CD4-positive, alpha-beta T cell (primary cell): ENCODE results near the gene UNC13C. TPM values are rescaled to one million over a fixed set of nuclear protein-coding genes. Genes with fewer than 3 reads are reported as not detected.

Source experiments
- ATAC-seq: fragments of 200-7000 bp; cut with Tn5 transposase; one replicate; pipeline ENCODE4 v1.10.0; 2022; ENCODE audit warnings: mild to moderate bottlenecking; ENCODE audit not compliant: poor library complexity
- CTCF ChIA-PET: fragments of 350-600 bp; sonication (Branson Sonifier 250); formaldehyde crosslinking; loops from one replicate; lab custom pipeline; 2021; ENCODE audit warnings: antibody characterized with exemption, inconsistent platforms; lab: Charles Lee
- POLR2A ChIA-PET: fragments of 350-600 bp; sonication (Branson Sonifier 250); formaldehyde crosslinking; loops from one replicate; lab custom pipeline; 2021; ENCODE audit warnings: antibody characterized with exemption, inconsistent platforms; lab: Charles Lee
- DNase-seq, 14 experiments: peaks; one replicate each; pipeline ENCODE4 v3.0.0-alpha.2; 2013 to 2020; ENCODE audit warnings: mixed read lengths in 2 of 14
- H3K27ac ChIP-seq, 2 donors: one replicate each; pipeline versions ENCODE4 v1.5.1 to v1.7.0; 2013; ENCODE audit warnings: low read length in 2 of 2, low read depth in 1 of 2, mild to moderate bottlenecking in 1 of 2
- H3K27me3 ChIP-seq, 2 experiments: 1 replicate in 1 of 2; 2 replicates in 1 of 2; pipeline versions ENCODE4 v1.6.1 to v1.7.0; 2013; ENCODE audit warnings: low read length in 2 of 2, control low read depth in 1 of 2, mild to moderate bottlenecking in 1 of 2, moderate library complexity in 1 of 2; ENCODE audit not compliant: insufficient read depth in 2 of 2, control insufficient read depth in 1 of 2
- H3K36me3 ChIP-seq: one replicate; pipeline ENCODE4 v1.6.1; 2013; ENCODE audit warnings: low read length, control low read depth; ENCODE audit not compliant: insufficient read depth
- H3K4me1 ChIP-seq: one replicate; pipeline ENCODE4 v1.6.1; 2013; ENCODE audit warnings: low read length, control low read depth; ENCODE audit not compliant: insufficient read depth
- H3K4me3 ChIP-seq: one replicate; pipeline ENCODE4 v1.5.1; 2013; ENCODE audit warnings: mild to moderate bottlenecking, low read length, moderate library complexity
- H3K9me3 ChIP-seq, 2 experiments: 1 replicate in 1 of 2; 2 replicates in 1 of 2; pipeline versions ENCODE4 v1.6.1 to v1.7.0; 2013; ENCODE audit warnings: low read length in 2 of 2, mild to moderate bottlenecking in 2 of 2, control low read depth in 1 of 2, moderate library complexity in 1 of 2; ENCODE audit not compliant: control insufficient read depth in 1 of 2, insufficient read depth in 1 of 2
- H3K27ac Mint-ChIP-seq: one replicate; pipeline ENCODE4 v1.8.0; 2020; ENCODE audit warnings: mixed read lengths
- H3K27me3 Mint-ChIP-seq: one replicate; pipeline ENCODE4 v1.8.0; 2021; ENCODE audit warnings: mixed read lengths
- H3K36me3 Mint-ChIP-seq: one replicate; pipeline ENCODE4 v1.8.0; 2021; ENCODE audit warnings: low read depth, mixed read lengths
- H3K4me1 Mint-ChIP-seq: one replicate; pipeline ENCODE4 v1.8.0; 2021; ENCODE audit warnings: low read depth, mixed read lengths
- H3K4me3 Mint-ChIP-seq: one replicate; pipeline ENCODE4 v1.8.0; 2020; ENCODE audit warnings: mild to moderate bottlenecking, mixed read lengths
- H3K9me3 Mint-ChIP-seq: one replicate; pipeline ENCODE4 v1.8.0; 2020; ENCODE audit warnings: mixed read lengths
- CTCF ChIP-seq: fragments of 200-600 bp; IDR thresholded peaks from one replicate; pipeline ENCODE4 v1.8.0; 2022; ENCODE audit warnings: antibody characterized with exemption, mild to moderate bottlenecking
- intact Hi-C, 2 experiments: fragments of 100-400 bp; cut with DNase I in 1 of 2; cut with micrococcal nuclease in 1 of 2; formaldehyde crosslinking; loops; one replicate each; pipeline versions ENCODE4 v1.15.1 to v1.9.0; 2023 to 2025; cut with DNase I, micrococcal nuclease
- total RNA-seq, 174 experiments: library from RNA in 2 of 174; stranded (reverse) in 2 of 174; gene quantifications; one replicate each; pipeline ENCODE4 v1.2.3 and lab custom pipeline; 2021 to 2026

The UNC13C gene
- total RNA-seq, 2 experiments from 2014 or later, result not detected

- Mint-ChIP-seq H3K27me3 (no peaks in the 10 kb centered on the region), H3K9me3 (no peaks in the 10 kb centered on the region), H3K4me3 (no peak overlapping the region), H3K27ac (no peak overlapping the region), H3K4me1 (no peaks in the 10 kb centered on the region), H3K36me3 (no peaks in the 10 kb centered on the region)
- H3K4me3 ChIP-seq, result no peak overlapping the region
- peaks cover 0 to 5% of the 10 kb centered on the region in 2 experiments for H3K9me3 ChIP-seq
- H3K36me3 ChIP-seq, result no peaks in the 10 kb centered on the region
- H3K27ac ChIP-seq, result no peak overlapping the region
- intact Hi-C loops, result no loop called here
- no peak for TF ChIP-seq CTCF
- POLR2A ChIA-PET, result no interaction called here
- no peaks in the 10 kb centered on the region for H3K27me3 ChIP-seq
- DNase-seq (no peak), ATAC-seq (no peak)
- no peaks in the 10 kb centered on the region for H3K4me1 ChIP-seq
- CTCF ChIA-PET, result no interaction called here
These were observed 630.9 kb downstream of the UNC13C start for GRCh38 chr15:54608876-54609835.

DNA sequence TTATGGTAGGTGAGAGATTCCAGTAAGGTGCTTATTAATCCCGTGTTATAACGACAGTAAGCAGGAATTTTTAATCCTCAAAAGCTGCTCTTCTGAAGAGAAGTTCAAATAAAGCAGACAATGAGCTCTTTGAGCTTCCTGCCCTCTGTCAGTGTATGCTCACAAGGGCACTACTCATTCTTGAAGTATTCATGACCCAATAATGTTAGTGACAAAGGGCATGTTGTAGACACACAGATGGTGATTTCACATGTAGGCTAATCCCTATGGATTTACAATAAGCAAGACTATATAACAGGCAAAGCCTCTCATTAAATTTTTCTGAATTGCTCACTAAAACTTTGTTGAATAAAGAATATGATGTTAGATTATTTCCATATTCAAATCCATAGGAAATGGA is 639.9 kb downstream of the UNC13C start:
- no peaks in the 10 kb centered on the region for H3K27me3 ChIP-seq
- CTCF ChIA-PET, result no interaction called here
- Mint-ChIP-seq H3K27me3 (no peaks in the 10 kb centered on the region), H3K27ac (no peak overlapping the region), H3K4me3 (no peak overlapping the region), H3K36me3 (no peaks in the 10 kb centered on the region), H3K4me1 (no peaks in the 10 kb centered on the region), H3K9me3 (no peaks in the 10 kb centered on the region)
- DNase-seq (no peak), ATAC-seq (no peak)
- H3K36me3 ChIP-seq, result no peaks in the 10 kb centered on the region
- no peak overlapping the region for H3K27ac ChIP-seq
- H3K4me3 ChIP-seq, result no peak overlapping the region
- no peaks in the 10 kb centered on the region for H3K4me1 ChIP-seq
- no peaks in the 10 kb centered on the region for H3K9me3 ChIP-seq
- POLR2A ChIA-PET, result no interaction called here
- intact Hi-C loops, result no loop called here
- TF ChIP-seq CTCF, result no peak

DNA sequence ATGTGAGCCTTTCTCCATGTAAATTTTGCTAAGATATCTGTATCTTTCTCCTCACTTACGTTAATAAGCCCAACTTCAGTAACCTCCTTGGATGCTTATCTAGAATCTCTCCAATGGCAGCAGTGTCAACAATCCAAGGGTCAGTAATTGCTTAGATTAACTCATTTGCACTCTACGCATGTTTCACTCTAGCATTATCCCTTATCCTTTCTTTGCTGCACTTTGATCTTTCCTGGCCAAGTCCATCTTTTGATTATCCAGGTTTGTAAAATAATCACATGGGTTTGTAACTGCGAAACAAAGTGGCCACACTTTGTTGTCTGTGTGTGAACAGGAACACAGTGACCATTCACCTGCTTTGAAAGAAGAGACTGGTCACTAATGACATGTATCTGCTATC is 640.9 kb downstream of the UNC13C start:
- Mint-ChIP-seq H3K27me3 (no peaks in the 10 kb centered on the region), H3K4me1 (no peaks in the 10 kb centered on the region), H3K4me3 (no peak overlapping the region), H3K36me3 (no peaks in the 10 kb centered on the region), H3K27ac (no peak overlapping the region), H3K9me3 (no peaks in the 10 kb centered on the region)
- Histone ChIP-seq H3K4me3 (no peak overlapping the region), H3K27ac (no peak overlapping the region), H3K27me3 (no peaks in the 10 kb centered on the region), H3K4me1 (no peaks in the 10 kb centered on the region), H3K36me3 (no peaks in the 10 kb centered on the region), H3K9me3 (no peaks in the 10 kb centered on the region)
- ChIA-PET POLR2A (no interaction called here), CTCF (no interaction called here)
- TF ChIP-seq CTCF, result no peak
- ATAC-seq, result no peak
- DNase-seq, result no peak
- intact Hi-C loops, result no loop called here
